ENCODE measurements around the gene DHRS13. TPM values are rescaled to one million over a fixed set of nuclear protein-coding genes. Genes with fewer than 3 reads are reported as not detected.
"Not testable (repeated sequence)": the region's sequence is repeated elsewhere in the genome, so short reads cannot be mapped to it uniquely, and the experiment has no call there.

DHRS13 gene
- total RNA-seq, 1 experiment from 2014 or later = 24.7 TPM

DNA sequence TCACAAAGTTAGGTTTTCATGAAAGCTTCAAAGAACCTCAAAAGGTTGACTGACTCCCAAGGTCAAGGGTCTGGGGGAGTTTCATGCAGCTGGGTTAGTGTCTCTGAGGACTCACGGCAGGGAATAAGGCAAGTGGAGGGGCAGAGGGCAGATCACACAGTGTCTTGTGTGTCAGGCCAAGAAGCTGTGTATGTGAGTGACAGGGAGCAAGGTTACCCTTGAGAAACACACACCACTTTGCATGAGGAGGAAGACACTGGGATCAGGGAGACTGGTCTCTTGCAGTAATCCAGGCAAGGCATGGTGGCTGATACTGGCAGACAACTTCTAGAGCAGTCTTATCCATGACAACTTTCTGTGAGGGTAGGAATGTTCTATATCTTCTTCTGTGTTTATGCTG is 11.7 kb downstream of the DHRS13 start:
- in situ Hi-C loops (cut with HindIII; ENCODE audit: low sequenced_read_pairs) = no loop called here
- DNase-seq (ENCODE audit: low spot score) = no peak

DNA sequence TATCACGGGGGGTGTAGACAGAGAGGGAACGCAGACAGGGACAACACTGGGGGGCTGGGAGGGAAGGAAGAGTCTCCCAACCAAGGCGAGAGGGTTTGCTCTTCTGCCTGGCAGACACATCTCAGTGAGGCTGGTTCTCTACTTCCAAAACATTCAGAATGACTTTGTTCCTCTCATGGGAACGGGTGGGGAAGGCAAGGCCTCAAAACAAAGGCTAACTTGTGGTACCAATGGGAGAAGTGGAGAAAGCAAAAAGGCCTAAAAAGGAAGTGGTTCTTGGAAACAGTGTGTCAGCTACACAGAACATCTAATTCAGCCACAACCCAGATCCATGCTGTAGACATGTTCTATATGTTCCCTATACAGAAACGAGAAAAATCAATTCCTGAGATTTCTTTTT is 12.9 kb downstream of the DHRS13 start:
- no peak for DNase-seq (ENCODE audit: low spot score)
- in situ Hi-C loops (cut with HindIII; ENCODE audit: low sequenced_read_pairs) = no loop called here

DNA sequence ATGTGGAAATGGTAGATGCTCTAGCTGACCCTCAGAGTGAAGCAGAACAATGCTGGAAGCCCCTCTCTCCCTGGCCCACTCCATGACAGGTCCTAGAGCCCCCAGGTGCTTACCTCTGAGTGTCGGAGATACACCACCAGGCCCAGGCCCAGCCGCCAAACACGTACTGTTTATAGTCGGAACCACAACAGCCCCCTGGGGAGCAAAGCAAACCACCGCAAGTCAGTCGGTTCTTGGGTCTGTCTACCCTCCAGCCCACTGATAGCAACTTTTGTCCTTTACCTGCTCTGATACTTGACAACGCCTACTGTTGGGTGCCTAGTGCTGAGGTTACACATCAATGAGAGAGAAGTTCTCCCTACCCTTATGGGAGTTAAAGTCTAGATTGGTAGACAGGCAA is 14.0 kb downstream of the DHRS13 start:
- no peak for DNase-seq (ENCODE audit: low spot score)
- in situ Hi-C loops (cut with HindIII; ENCODE audit: low sequenced_read_pairs) = no loop called here

DNA sequence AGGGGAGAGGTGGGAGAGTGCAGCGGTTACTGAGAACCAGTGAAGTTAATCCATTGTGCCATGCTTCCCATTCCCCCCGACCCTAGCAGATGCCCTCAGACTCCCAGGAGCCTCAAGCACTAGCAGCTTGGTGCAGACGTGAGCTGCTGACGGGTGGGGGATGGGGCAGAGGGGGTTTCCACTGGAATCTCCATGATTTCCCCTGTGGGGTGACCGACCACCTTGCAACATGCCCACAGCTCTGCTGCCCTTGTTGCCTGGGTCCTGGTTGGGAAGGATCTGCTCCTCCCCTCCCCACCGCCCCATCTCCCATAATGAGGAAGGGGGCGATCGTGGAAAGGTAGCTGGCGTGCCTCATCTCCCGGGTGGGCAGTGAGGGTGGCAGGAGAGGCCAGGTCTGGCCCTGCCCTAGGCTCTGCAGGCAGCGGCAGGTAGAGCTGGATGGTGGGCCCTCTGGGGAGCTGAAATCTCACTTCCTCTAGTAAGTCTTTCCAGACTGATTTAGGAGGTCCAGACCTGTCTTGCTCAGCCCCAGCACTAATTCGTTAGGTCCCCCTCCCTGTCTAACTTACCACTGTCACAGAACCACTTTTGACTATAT is 14.9 kb downstream of the DHRS13 start:
- no peak for DNase-seq (ENCODE audit: low spot score)
- in situ Hi-C loops (cut with HindIII; ENCODE audit: low sequenced_read_pairs) = no loop called here

DNA sequence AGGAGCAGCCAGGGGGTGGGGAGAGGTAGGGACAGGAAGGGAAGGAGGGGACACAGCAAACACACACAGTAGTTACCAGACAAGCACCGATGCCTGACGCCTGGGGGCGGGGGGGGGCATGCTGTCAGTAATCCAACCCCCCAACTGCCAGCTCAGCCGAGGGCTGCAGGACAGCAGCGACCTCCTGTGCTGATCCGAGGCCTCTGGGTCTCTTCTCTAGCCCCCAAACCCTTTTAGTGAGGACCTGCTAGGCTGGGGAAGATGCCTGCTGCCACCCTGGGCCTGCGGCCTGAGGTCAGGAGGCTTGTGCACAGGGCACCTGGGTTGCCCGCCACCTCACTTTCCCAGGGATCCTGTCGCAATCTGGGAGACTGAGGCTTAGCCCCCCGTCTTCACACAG is 16.9 kb downstream of the DHRS13 start:
- in situ Hi-C loops (cut with HindIII; ENCODE audit: low sequenced_read_pairs) = no loop called here

DNA sequence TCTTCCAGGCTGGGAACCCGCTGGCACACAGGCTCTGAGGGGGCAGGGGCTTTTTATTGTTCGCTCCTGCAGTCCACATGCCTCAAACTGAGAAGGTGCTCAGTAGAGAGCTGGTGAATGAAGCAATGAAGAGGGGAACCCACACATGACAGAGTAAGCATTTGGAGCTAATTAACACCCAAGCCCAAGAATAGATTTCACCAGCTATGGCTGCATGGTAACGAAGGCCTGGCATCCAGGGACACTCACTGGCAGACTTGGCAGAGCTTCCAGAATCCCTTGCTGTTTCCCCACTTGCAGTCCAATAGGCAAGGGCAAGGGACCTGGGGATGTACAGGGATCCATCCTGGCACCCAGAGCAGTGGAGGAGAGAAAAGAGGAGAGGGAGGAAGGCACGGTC is 17.5 kb downstream of the DHRS13 start:
- no peak for DNase-seq (ENCODE audit: low spot score)
- in situ Hi-C loops (cut with HindIII; ENCODE audit: low sequenced_read_pairs) = no loop called here

More for the DNA sequence above, 16.9 kb downstream of the DHRS13 start:
- no peak for DNase-seq (ENCODE audit: low spot score)

DNA sequence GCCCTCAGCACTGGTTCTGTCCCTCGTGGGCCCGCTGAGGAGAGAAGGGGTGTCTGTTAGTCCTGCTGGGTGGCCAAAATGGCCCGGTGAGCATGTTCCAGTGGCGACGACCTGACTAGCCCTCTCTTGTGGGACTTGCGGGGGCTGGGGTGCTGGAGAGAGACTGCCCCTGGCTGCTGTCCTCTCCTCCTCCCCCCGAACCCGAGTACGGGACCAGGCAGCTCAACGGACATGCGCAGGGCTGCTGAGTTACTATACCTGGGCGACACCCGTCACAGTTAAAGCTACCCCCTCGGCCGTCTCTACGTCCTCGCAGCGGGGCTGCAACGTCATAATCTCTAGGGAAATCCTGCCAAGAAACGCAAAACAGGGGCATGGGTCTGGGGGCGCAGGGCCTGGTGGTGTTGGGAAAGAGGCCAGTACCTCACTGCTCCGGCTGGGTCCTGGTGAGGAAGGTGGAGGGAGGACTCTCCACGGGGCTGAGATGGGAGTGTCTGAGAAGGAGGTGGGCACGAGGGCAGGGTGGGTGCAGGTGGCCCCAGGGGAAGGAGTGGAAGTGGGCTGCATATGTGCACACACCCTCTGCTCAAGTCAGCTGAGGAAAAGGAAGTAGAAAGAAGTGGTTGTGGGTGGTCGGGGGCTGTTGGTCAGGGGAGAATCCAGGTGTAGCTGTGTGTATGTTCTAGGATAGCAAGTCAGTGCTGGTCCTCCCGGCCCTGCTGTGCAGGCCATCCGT is 18.7 kb downstream of the DHRS13 start:
- DNase-seq (ENCODE audit: low spot score) = no peak
- in situ Hi-C loops (cut with HindIII; ENCODE audit: low sequenced_read_pairs) = no loop called here

DNA sequence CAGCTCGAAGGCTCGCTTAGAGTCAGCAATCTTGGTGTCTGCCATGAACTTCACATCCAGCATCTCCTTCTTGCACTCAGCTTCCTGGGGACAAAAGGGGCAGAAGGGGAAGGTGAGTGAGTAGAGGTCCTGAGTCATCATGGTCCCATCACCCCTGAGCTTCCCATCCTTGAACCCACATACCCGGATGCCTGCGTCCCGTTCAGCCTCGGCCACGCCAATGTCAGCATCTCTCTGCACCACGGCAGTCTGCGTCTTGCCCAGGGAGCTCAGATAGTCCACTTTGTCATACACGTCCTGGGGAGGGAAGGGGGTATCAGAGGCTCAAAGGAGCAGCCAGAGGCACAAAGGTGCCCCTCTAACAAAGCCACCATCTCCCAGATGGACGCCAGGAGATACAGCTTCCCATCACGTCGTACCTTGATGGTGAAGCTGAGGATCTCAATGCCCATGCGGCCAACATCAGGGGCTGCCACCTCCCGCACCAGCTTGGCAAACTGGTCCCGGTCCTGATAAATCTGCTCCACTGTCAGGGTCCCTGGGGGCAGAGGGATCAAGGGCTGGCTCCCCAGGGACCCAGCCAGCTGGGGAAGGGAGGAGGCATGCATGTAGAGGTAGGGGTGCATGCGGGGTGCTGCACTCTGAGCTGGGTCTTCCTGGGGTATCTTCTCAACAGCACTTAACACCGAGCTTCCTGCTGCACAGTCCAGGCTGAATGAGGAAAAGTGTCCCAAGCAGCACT is 20.6 kb downstream of the DHRS13 start:
- no peak for DNase-seq (ENCODE audit: low spot score)
- in situ Hi-C loops (cut with HindIII; ENCODE audit: low sequenced_read_pairs) = no loop called here

DNA sequence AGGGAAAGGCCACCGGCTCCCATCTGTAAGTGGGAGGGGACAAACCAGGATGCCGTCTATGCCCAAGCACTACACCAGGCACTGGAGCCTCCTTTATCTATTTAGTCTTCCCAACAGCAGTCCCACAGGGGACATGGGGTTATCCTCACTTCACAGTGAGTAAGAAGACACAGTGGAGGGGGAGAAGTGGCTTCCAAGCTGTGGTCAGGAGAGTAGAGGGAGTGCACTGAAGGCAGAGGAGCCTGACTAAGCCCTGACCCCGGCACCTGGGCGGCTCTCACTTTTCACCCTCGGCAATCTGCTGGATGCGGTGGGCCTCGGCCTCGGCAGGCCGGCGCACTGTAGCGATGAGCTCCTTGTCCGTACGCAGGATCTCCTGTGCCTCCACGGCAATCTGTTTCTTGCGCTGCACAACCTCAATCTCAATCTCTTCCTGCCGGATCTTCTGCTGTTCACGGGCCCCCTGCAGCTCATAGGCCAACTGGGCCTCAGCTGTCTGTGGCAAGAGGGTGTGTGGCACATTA is 21.3 kb downstream of the DHRS13 start:
- in situ Hi-C loops (cut with HindIII; ENCODE audit: low sequenced_read_pairs) = no loop called here
- DNase-seq (ENCODE audit: low spot score) = no peak

DNA sequence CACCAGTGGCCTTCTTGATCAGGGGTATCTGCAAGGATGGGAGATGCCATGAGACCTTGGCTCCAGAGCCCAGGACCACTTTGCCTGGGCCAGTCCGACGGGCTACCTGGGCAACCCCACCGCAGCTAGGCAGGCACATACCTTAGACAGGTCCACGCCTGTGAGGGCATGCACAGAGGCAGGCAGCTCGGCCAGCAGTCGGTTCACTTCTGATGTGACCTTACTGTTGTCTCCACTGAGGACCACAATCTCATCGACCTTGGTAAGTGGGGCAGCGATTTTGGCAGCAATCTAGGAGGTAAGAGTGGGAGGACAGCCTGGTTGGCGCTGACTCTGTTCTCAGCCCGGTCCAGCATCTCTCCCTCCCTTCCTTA is 22.3 kb downstream of the DHRS13 start:
- in situ Hi-C loops (cut with HindIII; ENCODE audit: low sequenced_read_pairs) = no loop called here

DNA sequence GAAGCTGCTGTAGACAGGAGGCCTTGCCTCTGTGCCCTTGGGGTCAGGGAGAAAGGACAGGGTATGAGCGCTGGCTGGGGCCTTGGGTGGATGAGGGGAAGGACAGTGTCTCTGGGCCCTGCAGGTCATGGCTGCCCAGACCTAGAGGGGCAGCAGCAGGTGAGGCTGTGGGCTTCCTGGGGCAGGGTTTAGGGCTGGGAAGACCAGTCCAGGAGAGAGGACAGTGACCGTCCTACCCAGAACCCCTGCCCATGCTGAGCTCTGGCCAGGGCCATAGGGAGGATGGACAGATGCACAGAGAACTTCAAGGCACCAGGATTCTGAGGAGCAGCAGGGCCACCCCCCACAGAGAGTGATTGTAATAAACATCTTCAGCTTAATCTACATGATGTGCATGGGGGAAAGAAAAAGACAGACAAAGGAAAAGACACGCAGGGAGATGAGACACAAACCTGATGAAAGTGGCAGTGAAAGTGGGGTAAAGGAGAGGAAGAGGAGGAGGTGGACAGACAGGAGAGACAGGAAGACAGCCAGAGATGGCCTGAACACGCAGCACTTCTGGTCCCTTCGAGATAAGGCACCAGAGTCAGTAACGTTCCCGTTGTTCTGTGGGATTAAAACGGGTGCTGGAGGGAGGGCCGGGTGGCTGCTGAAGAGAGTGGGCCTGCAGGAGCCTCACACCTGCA is 22.9 kb downstream of the DHRS13 start:
- in situ Hi-C loops (cut with HindIII; ENCODE audit: low sequenced_read_pairs) = loop anchor here (5.0 kb wide), 1 partner anchor 118 kb away; no protein-coding TSS in a partner anchor
- no peak for DNase-seq (ENCODE audit: low spot score)

More for the DNA sequence above, 22.3 kb downstream of the DHRS13 start:
- DNase-seq (ENCODE audit: low spot score) = no peak

DNA sequence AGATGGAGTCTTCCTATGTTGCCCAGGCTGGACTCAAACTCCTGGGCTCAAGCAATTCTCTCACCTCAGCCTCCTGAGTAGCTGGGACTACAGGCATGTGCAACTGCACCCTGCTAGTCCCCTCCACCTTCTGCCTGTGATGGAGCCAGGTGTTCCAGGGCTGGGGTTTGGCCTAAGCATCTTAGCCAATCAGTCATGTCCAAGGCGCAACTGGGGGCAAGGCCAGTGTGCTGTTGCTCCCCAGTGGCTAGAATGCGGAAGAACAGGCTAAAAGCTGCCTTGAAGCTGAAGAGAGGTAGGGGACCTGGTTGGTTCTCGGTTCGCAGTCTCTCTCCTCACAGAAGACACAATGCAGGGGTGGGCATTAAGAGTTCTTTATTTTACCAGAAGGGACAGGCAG is 23.9 kb downstream of the DHRS13 start:
- peak; percentile 21 for DNase-seq (ENCODE audit: low spot score)
- in situ Hi-C loops (cut with HindIII; ENCODE audit: low sequenced_read_pairs) = loop anchor here (5.0 kb wide), 1 partner anchor 117 kb away; no protein-coding TSS in a partner anchor

DNA sequence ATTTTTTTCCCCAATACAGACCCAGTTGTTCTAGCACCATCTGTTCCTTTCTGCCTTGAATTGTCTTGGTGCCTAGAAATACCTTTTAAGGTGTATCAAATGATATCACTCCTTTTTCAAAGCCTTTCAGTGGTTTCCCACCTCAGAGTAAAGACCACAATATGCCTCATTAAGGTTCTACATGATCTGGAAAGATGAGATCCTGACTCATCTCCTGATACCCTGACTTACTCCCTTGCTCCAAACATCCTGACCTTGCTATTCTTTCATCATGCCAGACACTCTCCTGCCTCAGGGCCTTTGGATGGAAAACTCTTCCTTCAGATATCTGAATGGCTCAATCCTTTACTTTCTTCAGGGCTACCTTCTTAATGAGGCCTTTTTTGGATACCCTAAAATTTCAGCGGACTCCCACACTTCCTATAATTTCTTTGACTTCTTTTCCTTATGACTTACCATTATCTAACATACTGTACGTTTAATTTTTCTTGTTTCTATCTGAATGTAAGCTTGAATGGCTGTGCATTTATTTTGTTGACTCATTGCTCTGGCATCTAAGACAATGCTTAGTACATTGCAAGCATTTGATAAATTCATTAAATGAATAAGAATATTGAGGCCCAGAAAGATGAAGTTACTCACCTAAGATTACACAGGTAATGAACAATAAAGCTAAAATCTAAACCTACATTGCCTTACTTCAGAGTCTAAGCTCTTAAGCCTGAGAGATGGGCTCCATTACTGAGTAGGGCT is 24.5 kb downstream of the DHRS13 start:
- in situ Hi-C loops (cut with HindIII; ENCODE audit: low sequenced_read_pairs) = loop anchor here (5.0 kb wide), 1 partner anchor 116 kb away; no protein-coding TSS in a partner anchor
- no peak for DNase-seq (ENCODE audit: low spot score)

DNA sequence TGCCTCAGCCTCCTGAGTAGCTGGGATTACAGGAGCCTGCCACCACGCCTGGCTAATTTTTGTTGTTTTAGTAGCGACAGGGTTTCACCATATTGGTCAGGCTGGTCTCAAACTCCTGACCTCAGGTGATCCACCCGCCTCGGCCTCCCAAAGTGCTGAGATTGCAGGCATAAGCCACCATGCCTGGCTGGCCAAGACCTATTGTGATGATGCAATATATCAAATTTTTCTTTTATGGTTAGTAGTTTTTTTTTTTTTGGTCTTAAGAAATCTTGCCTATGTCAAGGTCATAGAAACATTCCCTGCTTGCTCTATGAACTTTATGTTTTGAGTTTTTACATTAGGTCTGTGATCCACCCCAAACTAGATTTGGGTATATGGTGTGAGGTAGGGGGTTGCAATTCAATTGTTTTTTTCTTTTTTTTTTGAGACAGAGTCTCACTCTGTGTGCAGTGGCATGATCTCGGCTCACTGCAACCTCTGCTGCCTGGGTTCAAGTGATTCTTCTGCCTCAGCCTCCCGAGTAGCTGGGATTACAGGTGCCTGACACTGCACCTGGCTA is 25.6 kb downstream of the DHRS13 start:
- DNase-seq (ENCODE audit: low spot score) = not testable (repeated sequence)
- in situ Hi-C loops (cut with HindIII; ENCODE audit: low sequenced_read_pairs) = loop anchor here (5.0 kb wide), 1 partner anchor 115 kb away; no protein-coding TSS in a partner anchor

DNA sequence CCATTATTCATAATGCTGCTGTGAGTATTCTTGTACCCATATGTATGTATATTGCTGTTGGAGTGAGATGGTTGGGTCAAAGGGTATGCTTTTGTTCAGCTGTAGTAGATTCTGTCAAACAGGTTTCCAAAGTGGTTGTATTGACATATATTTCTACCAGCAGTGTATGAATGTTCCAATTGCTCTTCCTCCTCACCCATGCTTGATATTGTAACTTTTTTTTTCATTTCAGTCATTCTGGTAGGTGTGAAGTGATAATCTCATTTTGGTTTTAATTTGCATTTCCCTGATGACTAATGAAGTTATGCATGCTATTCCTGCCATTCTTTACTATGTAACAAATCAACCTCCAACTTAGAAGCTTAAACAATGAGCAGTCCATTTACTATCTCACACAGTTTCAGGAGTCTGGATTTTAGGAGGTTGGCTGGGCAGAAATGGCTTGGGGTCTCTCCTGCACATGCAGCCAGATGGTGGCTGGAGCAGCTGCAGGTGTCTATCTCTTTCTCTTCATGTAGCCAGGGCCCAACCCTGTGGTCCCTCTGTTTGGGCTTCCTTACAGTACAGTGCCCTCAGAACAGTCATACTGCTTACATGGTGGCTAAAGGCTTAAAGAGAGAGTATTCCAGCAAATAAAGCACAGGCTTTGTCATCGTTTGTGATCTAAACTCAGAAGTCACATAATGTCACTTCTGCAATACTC is 26.9 kb downstream of the DHRS13 start:
- no peak for DNase-seq (ENCODE audit: low spot score)
- in situ Hi-C loops (cut with HindIII; ENCODE audit: low sequenced_read_pairs) = loop anchor here (5.0 kb wide), 1 partner anchor 114 kb away; no protein-coding TSS in a partner anchor

DNA sequence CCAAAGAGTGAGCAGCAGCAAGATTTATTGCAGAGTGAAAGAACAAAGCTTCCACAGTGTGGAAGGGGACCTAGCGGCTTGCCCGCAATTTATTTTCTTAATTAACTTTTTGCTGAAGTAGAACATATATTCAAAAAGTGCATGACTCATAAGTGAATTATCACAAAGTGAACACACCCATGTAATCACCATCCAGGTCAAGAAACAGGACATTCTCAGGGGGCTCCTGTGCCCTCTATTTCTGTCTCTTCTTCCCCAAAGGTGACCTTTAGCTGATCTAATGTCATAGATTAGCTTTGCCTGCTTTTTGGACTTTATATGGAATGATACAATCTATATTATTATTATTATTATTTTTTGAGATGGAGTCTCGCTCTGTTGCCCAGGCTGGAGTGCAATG is 28.1 kb downstream of the DHRS13 start:
- no peak for DNase-seq (ENCODE audit: low spot score)
- in situ Hi-C loops (cut with HindIII; ENCODE audit: low sequenced_read_pairs) = loop anchor here (5.0 kb wide), 1 partner anchor 112 kb away; no protein-coding TSS in a partner anchor

DNA sequence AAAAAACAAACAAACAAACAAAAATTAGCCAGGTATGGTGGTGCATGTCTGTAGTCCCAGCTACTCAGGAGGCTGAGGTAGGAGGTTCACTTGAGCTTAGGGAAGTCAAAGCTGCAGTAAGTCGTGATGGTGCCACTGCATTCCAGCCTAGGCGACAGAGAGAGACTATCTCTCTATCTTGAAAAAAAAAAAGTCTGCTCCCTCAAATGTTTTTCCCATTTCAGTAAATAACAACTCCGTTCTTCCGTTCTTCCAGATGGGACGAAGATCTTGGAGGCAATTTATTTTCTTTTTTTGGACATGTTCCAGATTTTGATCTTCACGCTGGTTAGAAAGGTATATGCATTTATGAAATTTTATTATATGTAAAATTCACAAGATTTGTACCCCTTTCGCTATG is 29.0 kb downstream of the DHRS13 start:
- DNase-seq (ENCODE audit: low spot score) = no peak
- in situ Hi-C loops (cut with HindIII; ENCODE audit: low sequenced_read_pairs) = no loop called here
